H1 (cell line): ENCODE results near the gene LRRC61. TPM values are rescaled to one million over a fixed set of nuclear protein-coding genes. Genes with fewer than 3 reads are reported as not detected.

Experiments
- CTCF ChIA-PET: fragments of 300-600 bp; sonication (Branson Sonifier 250); formaldehyde crosslinking; loops from one replicate; lab custom pipeline; 2021; ENCODE audit not compliant: partially characterized antibody; lab: Charles Lee
- POLR2A ChIA-PET: fragments of 300-600 bp; sonication (Branson Sonifier 250); formaldehyde crosslinking; loops from one replicate; lab custom pipeline; 2021; ENCODE audit warnings: inconsistent platforms; ENCODE audit not compliant: partially characterized antibody; lab: Charles Lee
- DNase-seq, 2 experiments: peaks; one replicate each; pipeline versions ENCODE4 v3.0.0 to v3.0.0-alpha.2; 2010 to 2022; ENCODE audit warnings: low spot score in 2 of 2, low read depth in 1 of 2, mixed read lengths in 1 of 2
- FAIRE-seq: peaks from 2 replicates; lab custom pipeline; 2011; peaks lifted over from hg19 to GRCh38; lab: Jason Lieb, UNC
- H2AFZ ChIP-seq: 2 replicates; pipeline ENCODE4 v1.8.1; 2012; ENCODE audit warnings: low read length, inconsistent platforms
- H2AK5ac ChIP-seq: 2 replicates; pipeline ENCODE4 v1.6.1; 2013; ENCODE audit warnings: low read depth, low read length
- H2BK120ac ChIP-seq: replicated peaks from 2 replicates; pipeline ENCODE3; 2013; ENCODE audit warnings: low read depth, low read length, inconsistent platforms
- H2BK12ac ChIP-seq: 2 replicates; pipeline ENCODE4 v1.6.1; 2013; ENCODE audit warnings: low read depth, low read length
- H2BK15ac ChIP-seq: 2 replicates; pipeline ENCODE4 v1.6.1; 2013; ENCODE audit warnings: low read length
- H2BK20ac ChIP-seq: 2 replicates; pipeline ENCODE4 v1.6.1; 2013; ENCODE audit warnings: low read length
- H2BK5ac ChIP-seq: 2 replicates; pipeline ENCODE4 v1.6.1; 2013; ENCODE audit warnings: low read depth, low read length
- H3K14ac ChIP-seq: 2 replicates; pipeline ENCODE4 v1.6.1; 2013; ENCODE audit warnings: inconsistent platforms; ENCODE audit not compliant: insufficient read length
- H3K18ac ChIP-seq: 2 replicates; pipeline ENCODE4 v1.6.1; 2013; ENCODE audit warnings: low read length; ENCODE audit errors: extremely low read depth
- H3K23ac ChIP-seq: 2 replicates; pipeline ENCODE4 v1.6.1; 2013; ENCODE audit warnings: inconsistent platforms; ENCODE audit not compliant: insufficient read length
- H3K23me2 ChIP-seq: 2 replicates; pipeline ENCODE4 v1.6.1; 2013; ENCODE audit warnings: low read depth, low read length
- H3K27ac ChIP-seq: 2 replicates; pipeline ENCODE4 v1.6.1; 2011; ENCODE audit warnings: low read depth, low read length, inconsistent platforms
- H3K27me3 ChIP-seq, 4 experiments: replicated peaks in 1 of 4; 1 replicate in 1 of 4; 2 replicates in 3 of 4; pipeline versions ENCODE4 v1.6.1 to v1.8.1; 2011 to 2013; ENCODE audit warnings: low read length in 3 of 4, mild to moderate bottlenecking in 3 of 4, inconsistent platforms in 2 of 4, mixed read lengths in 2 of 4, moderate library complexity in 1 of 4; ENCODE audit not compliant: control insufficient read depth in 3 of 4, insufficient read depth in 3 of 4; ENCODE audit errors: extremely low read depth in 1 of 4
- H3K36me3 ChIP-seq, 4 experiments: 2 replicates each; pipeline versions ENCODE4 v1.6.1 to v1.8.1; 2011 to 2013; ENCODE audit warnings: mild to moderate bottlenecking in 4 of 4, low read length in 3 of 4, moderate library complexity in 2 of 4, control low read depth in 1 of 4, inconsistent platforms in 1 of 4; ENCODE audit not compliant: insufficient read depth in 4 of 4, control insufficient read depth in 2 of 4
- H3K4ac ChIP-seq: replicated peaks from 2 replicates; pipeline ENCODE3; 2013; ENCODE audit warnings: low read length, low read depth, mixed read lengths, inconsistent platforms; ENCODE audit not compliant: insufficient read length
- H3K4me1 ChIP-seq, 4 experiments: replicated peaks in 1 of 4; 1 replicate in 1 of 4; 2 replicates in 3 of 4; pipeline versions ENCODE4 v1.6.1 to v1.8.1; 2011 to 2013; ENCODE audit warnings: low read length in 3 of 4, inconsistent platforms in 2 of 4, mixed read lengths in 1 of 4; ENCODE audit not compliant: insufficient read depth in 4 of 4, control insufficient read depth in 3 of 4
- H3K4me2 ChIP-seq, 2 experiments: 2 replicates each; pipeline versions ENCODE4 v1.6.1 to v1.8.1; 2011 to 2013; ENCODE audit warnings: low read depth in 2 of 2, low read length in 2 of 2, control low read depth in 1 of 2, inconsistent platforms in 1 of 2, mild to moderate bottlenecking in 1 of 2; ENCODE audit not compliant: insufficient read depth in 1 of 2
- H3K4me3 ChIP-seq, 4 experiments: fragments of 200-600, 300-600 bp in 1 of 4; sonication (generic), shearing (Covaris generic), sonication (Bioruptor Twin) in 1 of 4; 2 replicates each; pipeline versions ENCODE4 v1.5.1 to v1.8.1; 2011 to 2016; ENCODE audit warnings: low read length in 4 of 4, low read depth in 3 of 4, control low read depth in 2 of 4, inconsistent platforms in 2 of 4, mild to moderate bottlenecking in 2 of 4, mixed read lengths in 1 of 4, moderate library complexity in 1 of 4; ENCODE audit not compliant: insufficient read depth in 2 of 4; ENCODE audit errors: extremely low read depth in 1 of 4
- H3K56ac ChIP-seq: replicated peaks from 2 replicates; pipeline ENCODE3; 2013; ENCODE audit warnings: low read depth, mild to moderate bottlenecking, mixed read lengths, low read length, inconsistent platforms; ENCODE audit not compliant: insufficient read length
- H3K79me1 ChIP-seq: 2 replicates; pipeline ENCODE4 v1.6.1; 2013; ENCODE audit warnings: low read depth, low read length, control low read depth
- H3K79me2 ChIP-seq, 2 experiments: 2 replicates each; pipeline versions ENCODE4 v1.6.1 to v1.8.1; 2012 to 2013; ENCODE audit warnings: low read length in 2 of 2, mild to moderate bottlenecking in 2 of 2, inconsistent platforms in 1 of 2; ENCODE audit not compliant: insufficient read depth in 2 of 2, control insufficient read depth in 1 of 2
- H3K9ac ChIP-seq, 4 experiments: replicated peaks in 1 of 4; 1 replicate in 1 of 4; 2 replicates in 3 of 4; pipeline versions ENCODE4 v1.6.1 to v1.8.1; 2011 to 2013; ENCODE audit warnings: low read depth in 3 of 4, low read length in 3 of 4, control low read depth in 2 of 4, mild to moderate bottlenecking in 2 of 4, moderate library complexity in 2 of 4, inconsistent platforms in 1 of 4; ENCODE audit errors: extremely low read depth in 1 of 4
- H3K9me3 ChIP-seq, 2 experiments: 2 replicates each; pipeline versions ENCODE4 v1.6.1 to v1.8.1; 2012 to 2013; ENCODE audit warnings: mild to moderate bottlenecking in 2 of 2, moderate library complexity in 2 of 2, control low read depth in 1 of 2, inconsistent platforms in 1 of 2, low read depth in 1 of 2, low read length in 1 of 2, mixed read lengths in 1 of 2; ENCODE audit not compliant: insufficient read depth in 2 of 2
- H4K20me1 ChIP-seq, 2 experiments: replicated peaks in 1 of 2; 2 replicates each; pipeline versions ENCODE3 to v1.8.1; 2011 to 2013; ENCODE audit warnings: inconsistent platforms in 2 of 2, low read length in 2 of 2, mild to moderate bottlenecking in 1 of 2; ENCODE audit not compliant: insufficient read depth in 2 of 2, control insufficient read depth in 1 of 2
- H4K5ac ChIP-seq: 2 replicates; pipeline ENCODE4 v1.6.1; 2013; ENCODE audit warnings: low read length, low read depth, mixed read lengths, inconsistent platforms; ENCODE audit not compliant: insufficient read length
- H4K8ac ChIP-seq: 2 replicates; pipeline ENCODE4 v1.8.0; 2013; ENCODE audit warnings: mild to moderate bottlenecking, moderate library complexity, low read length, inconsistent platforms; ENCODE audit not compliant: insufficient read depth; ENCODE audit errors: extremely low read depth
- H4K91ac ChIP-seq: replicated peaks from 2 replicates; pipeline ENCODE3; 2013; ENCODE audit warnings: low read length, mixed read lengths, inconsistent platforms; ENCODE audit not compliant: insufficient read length
- ASH2L ChIP-seq: fragments of 200-600, 300-600 bp; sonication (generic); IDR thresholded peaks from one replicate; pipeline ENCODE4 v1.7.1; 2017; ENCODE audit warnings: low read length
- BRCA1 ChIP-seq: IDR thresholded peaks from 2 replicates; pipeline ENCODE4 v1.6.1; 2012; ENCODE audit warnings: low read depth, low read length, improper control_type of control experiment
- CEBPB ChIP-seq: IDR thresholded peaks from 2 replicates; pipeline ENCODE4 v1.6.1; 2012; ENCODE audit warnings: low read depth, low read length
- CREB1 ChIP-seq: IDR thresholded peaks from 2 replicates; pipeline ENCODE4 v1.6.1; 2012; ENCODE audit warnings: inconsistent platforms
- JUN ChIP-seq: IDR thresholded peaks from 2 replicates; pipeline ENCODE4 v1.6.1; 2011; ENCODE audit warnings: low read depth, mild to moderate bottlenecking, improper control_type of control experiment, low read length
- RAD21 ChIP-seq, 2 experiments: IDR thresholded peaks in 1 of 2; conservative IDR thresholded peaks in 1 of 2; 2 replicates each; pipeline ENCODE4 v1.6.1; 2011; ENCODE audit warnings: low read depth in 2 of 2, low read length in 2 of 2, improper control_type of control experiment in 1 of 2, inconsistent platforms in 1 of 2, mild to moderate bottlenecking in 1 of 2, moderate library complexity in 1 of 2
- TCF12 ChIP-seq: IDR thresholded peaks from 2 replicates; pipeline ENCODE4 v1.6.1; 2011; ENCODE audit warnings: low read depth, mild to moderate bottlenecking, low read length
- WGBS, 2 experiments: shearing (Covaris generic) in 1 of 2; methylation state at CpG; one replicate each; pipeline versions ENCODE4 v1.1.6 to v1.1.7; 2013 to 2015; ENCODE audit warnings: low lambda C conversion rate in 2 of 2, mixed read lengths in 2 of 2, inconsistent platforms in 1 of 2, low coverage in 1 of 2, missing lambda C conversion rate in 1 of 2; ENCODE audit not compliant: insufficient replicate concordance in 2 of 2, insufficient coverage in 1 of 2, insufficient read length in 1 of 2; ENCODE audit errors: extremely low coverage in 1 of 2, missing lambda C conversion rate in 1 of 2; 5-methylcytosine and 5-hydroxymethylcytosine counted together
- polyA plus RNA-seq, 7 experiments: library from polyadenylated mRNA; depleted of rRNA in 3 of 7; stranded (reverse) in 5 of 7; unstranded in 2 of 7; fragments of >200 nt in 5 of 7; fragments of 200-250 nt in 2 of 7; gene quantifications; 1 replicate in 5 of 7; 2 replicates in 1 of 7; 4 replicates in 1 of 7; pipeline versions ENCODE4 v1.2.1 to v1.2.3, GENCODE V29; 2011 to 2013; ENCODE audit warnings: missing spikeins in 2 of 7, mixed read lengths in 2 of 7
- total RNA-seq: library from RNA; stranded (reverse); fragmentation: NEBNext Ultra II Directional; extraction: Animal tissue kit (Norgen Biotek cat#: 25700); gene quantifications from 2 replicates; pipeline ENCODE4 v1.2.1, GENCODE V29; 2021
- TF ChIP-seq, protein P1 (sequence below), 3 experiments: IDR thresholded peaks; 1 replicate in 2 of 3; 2 replicates in 1 of 3; pipeline versions ENCODE4 v1.5.1 to v1.6.1; 2011; ENCODE audit warnings: low read length in 3 of 3, mild to moderate bottlenecking in 3 of 3, inconsistent platforms in 2 of 3, low read depth in 1 of 3, moderate library complexity in 1 of 3; ENCODE audit not compliant: insufficient read depth in 1 of 3; ENCODE audit errors: control extremely low read depth in 1 of 3
- TF ChIP-seq, protein P2 (sequence below): IDR thresholded peaks from 2 replicates; pipeline ENCODE4 v1.6.1; 2011; ENCODE audit warnings: low read length, improper control_type of control experiment

LRRC61 gene
- total and polyA plus RNA-seq, 2 of the 8 experiments (the other 6 are each of a cell fraction or from before 2014, with no cell fraction given) = 0.73 to 44.8 TPM

DNA sequence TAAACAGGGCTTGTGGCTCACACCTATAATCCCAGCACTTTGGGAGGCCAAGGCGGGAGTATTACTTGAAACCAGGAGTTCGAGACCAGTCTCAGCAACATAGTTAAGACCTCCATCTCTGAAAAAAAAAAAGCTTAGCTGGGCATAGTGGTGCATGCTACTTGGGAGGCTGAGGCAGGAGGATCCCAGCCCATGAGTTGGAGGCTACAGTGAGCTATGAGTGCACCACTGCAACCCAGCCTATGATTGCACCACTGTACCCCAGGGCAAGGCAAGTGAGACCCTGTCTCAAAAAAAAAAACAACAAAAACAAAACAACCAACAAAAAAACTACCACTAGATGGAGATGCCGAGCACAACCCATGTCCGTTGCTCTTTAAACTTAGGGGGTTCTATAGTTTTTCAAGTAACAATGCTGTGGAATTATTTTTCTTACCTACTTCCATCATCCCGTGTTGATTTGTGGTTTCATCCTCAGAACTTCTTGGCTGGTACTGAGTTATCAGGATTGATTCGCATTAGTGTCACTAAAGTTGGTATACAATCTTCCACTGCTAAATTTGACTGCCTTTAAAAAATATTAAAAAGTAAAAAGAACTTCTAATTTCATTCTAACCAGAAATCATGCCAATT is 33.2 kb downstream of the LRRC61 start:
- H3K56ac ChIP-seq = no peak overlapping the region
- no peak overlapping the region for H2AK5ac ChIP-seq
- H3K79me2 ChIP-seq = no peaks in the 10 kb centered on the region
- no peaks in the 10 kb centered on the region for H3K9me3 ChIP-seq
- POLR2A ChIA-PET = interaction anchor here (1.3 to 2.1 kb wide), 2 partner anchors 14 to 46 kb away, joined by 6 to 12 read pairs; no protein-coding TSS in a partner anchor
- H3K23me2 ChIP-seq = peaks cover 13% of the 10 kb centered on the region; the same call in 1 of the 2 replicates
- peak overlapping the region; percentile 91 for H2BK20ac ChIP-seq
- no peaks in the 10 kb centered on the region; the same call in 1 of the 2 replicates for H3K79me1 ChIP-seq
- CTCF ChIA-PET = interaction anchor here (0.6 to 4.8 kb wide), 19 partner anchors 12 to 1081 kb away, joined by 3 to 41 read pairs (median 4); partner anchors contain the start of gene REPIN1
- FAIRE-seq (no peak), DNase-seq (no peak)
- no peak overlapping the region for H3K4me3 ChIP-seq
- H3K27me3 ChIP-seq = no peaks in the 10 kb centered on the region; a peak in 1 of 7 replicates
- WGBS, 2 experiments = 34% methylated on average over 6 of the region's 6 CpGs; no CpG with 5 or more reads in 1 of the 2 experiments
- H2BK5ac ChIP-seq = 0 out of 2 replicates have a peak overlapping the region, but pooled peaks have one; percentile 46
- H2AFZ ChIP-seq = no peak overlapping the region
- no peak overlapping the region for H4K5ac ChIP-seq
- H4K8ac ChIP-seq = no peak overlapping the region
- H4K20me1 ChIP-seq = peaks cover 0 to 5% of the 10 kb centered on the region in 2 experiments
- H2BK15ac ChIP-seq = no peak overlapping the region
- H3K23ac ChIP-seq = no peak overlapping the region
- no peak overlapping the region for H4K91ac ChIP-seq
- H3K14ac ChIP-seq = no peak overlapping the region
- H2BK120ac ChIP-seq = no peak overlapping the region
- no peaks in the 10 kb centered on the region for H3K36me3 ChIP-seq
- no peak overlapping the region for H3K4ac ChIP-seq
- no peak overlapping the region for H3K9ac ChIP-seq
- no peak overlapping the region for H3K18ac ChIP-seq
- H3K4me2 ChIP-seq = no peak overlapping the region
- no peak overlapping the region for H2BK12ac ChIP-seq
- H3K27ac ChIP-seq = no peak overlapping the region
- peaks cover 3 to 6% (median 5%) of the 10 kb centered on the region in 4 experiments; a peak in 5 of 7 replicates for H3K4me1 ChIP-seq
- TF ChIP-seq, protein P1, sequence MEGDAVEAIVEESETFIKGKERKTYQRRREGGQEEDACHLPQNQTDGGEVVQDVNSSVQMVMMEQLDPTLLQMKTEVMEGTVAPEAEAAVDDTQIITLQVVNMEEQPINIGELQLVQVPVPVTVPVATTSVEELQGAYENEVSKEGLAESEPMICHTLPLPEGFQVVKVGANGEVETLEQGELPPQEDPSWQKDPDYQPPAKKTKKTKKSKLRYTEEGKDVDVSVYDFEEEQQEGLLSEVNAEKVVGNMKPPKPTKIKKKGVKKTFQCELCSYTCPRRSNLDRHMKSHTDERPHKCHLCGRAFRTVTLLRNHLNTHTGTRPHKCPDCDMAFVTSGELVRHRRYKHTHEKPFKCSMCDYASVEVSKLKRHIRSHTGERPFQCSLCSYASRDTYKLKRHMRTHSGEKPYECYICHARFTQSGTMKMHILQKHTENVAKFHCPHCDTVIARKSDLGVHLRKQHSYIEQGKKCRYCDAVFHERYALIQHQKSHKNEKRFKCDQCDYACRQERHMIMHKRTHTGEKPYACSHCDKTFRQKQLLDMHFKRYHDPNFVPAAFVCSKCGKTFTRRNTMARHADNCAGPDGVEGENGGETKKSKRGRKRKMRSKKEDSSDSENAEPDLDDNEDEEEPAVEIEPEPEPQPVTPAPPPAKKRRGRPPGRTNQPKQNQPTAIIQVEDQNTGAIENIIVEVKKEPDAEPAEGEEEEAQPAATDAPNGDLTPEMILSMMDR (IDR thresholded peaks at IDR 0.05; ENCODE audit: control extremely low read depth in 1 of 3, insufficient read depth in 1 of 3, low read depth in 1 of 3, low read length in 3 of 3) = peak in 2 of 3 experiments; percentile 60 to 61; a peak in 3 of 4 replicates
- no peak for TF ChIP-seq CREB1
- TF ChIP-seq, protein P2, sequence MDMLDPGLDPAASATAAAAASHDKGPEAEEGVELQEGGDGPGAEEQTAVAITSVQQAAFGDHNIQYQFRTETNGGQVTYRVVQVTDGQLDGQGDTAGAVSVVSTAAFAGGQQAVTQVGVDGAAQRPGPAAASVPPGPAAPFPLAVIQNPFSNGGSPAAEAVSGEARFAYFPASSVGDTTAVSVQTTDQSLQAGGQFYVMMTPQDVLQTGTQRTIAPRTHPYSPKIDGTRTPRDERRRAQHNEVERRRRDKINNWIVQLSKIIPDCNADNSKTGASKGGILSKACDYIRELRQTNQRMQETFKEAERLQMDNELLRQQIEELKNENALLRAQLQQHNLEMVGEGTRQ = no peak
- no peak for TF ChIP-seq TCF12
- TF ChIP-seq CEBPB = peak; percentile 33; the same call in 1 of the 2 replicates
- no peak for TF ChIP-seq ASH2L
- TF ChIP-seq JUN = no peak
- TF ChIP-seq RAD21 (IDR thresholded peaks at IDR 0.05 in 1 of 2, conservative IDR thresholded peaks at IDR 0.05 in 1 of 2; ENCODE audit: low read depth in 2 of 2, low read length in 2 of 2) = peak; percentile 60 to 70
- TF ChIP-seq BRCA1 = no peak
